Medulla oblongata (tissue), 1 donor: ENCODE results near the gene GPBAR1.
"Not testable (repeated sequence)": the region's sequence is repeated elsewhere in the genome, so short reads cannot be mapped to it uniquely, and the experiment has no call there.

Experiments used
- DNase-seq: peaks from one replicate; pipeline ENCODE4 v3.0.0-alpha.2; 2015; ENCODE audit errors: extremely low spot score

Gene GPBAR1

DNA sequence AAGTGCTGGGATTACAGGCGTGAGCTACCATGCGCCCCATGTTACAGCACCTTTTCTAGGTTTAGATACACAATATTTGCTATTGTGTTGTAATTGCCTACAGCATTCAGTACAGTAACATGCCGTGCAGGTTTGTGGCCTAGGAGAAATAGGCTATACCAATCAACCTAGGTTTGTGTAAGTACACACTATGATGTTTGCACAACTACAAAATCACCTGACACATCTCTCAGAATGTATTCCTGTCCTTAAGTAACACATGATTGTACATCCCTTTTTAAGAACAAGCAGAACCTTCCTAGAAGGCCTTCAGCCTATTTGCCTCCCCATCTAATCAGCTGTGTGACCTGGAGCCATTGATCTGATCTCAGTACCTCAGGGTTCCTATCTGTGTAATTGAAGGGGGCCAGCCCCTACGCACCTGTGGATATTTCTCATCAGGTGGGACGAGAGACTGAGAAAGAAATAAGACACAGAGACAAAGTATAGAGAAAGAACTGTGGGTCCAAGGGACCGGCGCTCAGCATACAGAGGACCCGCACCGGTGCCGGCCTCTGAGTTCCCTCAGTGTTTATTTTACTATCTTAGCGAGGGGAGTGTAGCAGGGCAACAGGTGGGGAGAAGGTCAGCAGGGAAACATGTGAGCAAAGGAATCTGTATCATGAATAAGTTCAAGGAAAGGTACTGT is 50.2 kb downstream of the GPBAR1 start:
- DNase-seq: no peak

GRCh38 chr2:218311541-218312266 is 50.9 kb downstream of the GPBAR1 start:
- not testable (repeated sequence) for DNase-seq

DNA sequence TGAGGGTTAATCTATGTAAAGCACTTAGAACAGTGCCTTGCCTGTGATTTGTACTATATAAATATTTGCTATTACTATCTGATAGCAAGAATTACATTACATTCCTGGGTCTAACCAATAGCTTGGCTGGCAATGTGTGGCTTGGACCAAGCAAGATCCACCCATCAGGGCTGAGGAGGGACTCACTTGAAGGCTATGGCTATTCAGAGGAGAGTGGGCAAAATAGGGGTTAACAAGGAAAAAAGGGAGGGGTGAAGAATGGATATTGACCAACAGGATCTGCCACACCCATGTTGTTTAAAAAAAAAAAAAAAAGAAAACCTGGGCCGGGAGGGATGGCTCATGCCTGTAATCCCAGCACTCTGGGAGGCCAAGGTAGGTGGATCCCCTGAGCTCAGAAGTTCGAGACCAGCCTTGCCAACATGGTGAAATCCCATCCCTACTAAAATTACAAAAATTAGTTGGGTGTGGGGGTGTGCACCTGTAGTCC is 51.5 kb downstream of the GPBAR1 start:
- DNase-seq: no peak

DNA sequence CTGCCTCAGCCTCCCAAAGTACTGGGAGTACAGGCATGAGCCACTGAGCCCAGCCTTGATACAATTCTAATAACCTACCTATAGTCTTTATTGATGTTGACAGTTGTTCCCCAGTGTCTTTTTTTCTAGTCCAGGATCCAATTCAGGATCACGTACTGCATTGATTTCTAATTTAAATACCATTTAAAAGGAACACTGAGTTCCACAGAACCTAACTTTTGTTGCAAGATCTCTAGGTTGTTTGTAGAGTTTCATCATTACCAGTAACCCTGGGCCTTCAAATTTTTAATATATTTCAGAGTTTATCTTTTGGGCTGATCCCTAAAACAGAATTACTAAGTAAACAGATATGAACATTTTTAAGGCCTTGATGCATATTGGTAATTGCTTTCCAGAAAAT is 52.5 kb downstream of the GPBAR1 start:
- DNase-seq: no peak
